ENCODE measurements around the gene PRRT2.

DNA sequence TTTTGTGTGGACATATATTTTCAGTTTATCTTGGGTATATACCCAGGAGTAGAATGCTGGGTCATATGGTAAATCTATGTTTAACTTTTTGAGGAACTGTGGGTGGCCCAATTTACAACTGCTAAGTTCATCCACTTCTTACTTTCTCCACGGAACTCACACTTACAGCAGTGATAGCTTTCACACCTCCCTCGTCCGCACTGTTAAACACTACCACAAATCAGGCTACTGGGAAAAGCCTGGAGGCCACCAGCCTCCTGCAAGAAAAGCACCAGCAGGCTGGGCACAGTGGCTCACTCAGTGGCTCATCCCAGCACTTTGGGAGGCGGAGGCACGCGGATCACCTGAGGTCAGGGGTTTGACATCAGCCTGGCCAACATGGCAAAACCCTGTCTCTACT is 48.7 kb upstream of the PRRT2 start:
- TF ChIP-seq, protein P1, sequence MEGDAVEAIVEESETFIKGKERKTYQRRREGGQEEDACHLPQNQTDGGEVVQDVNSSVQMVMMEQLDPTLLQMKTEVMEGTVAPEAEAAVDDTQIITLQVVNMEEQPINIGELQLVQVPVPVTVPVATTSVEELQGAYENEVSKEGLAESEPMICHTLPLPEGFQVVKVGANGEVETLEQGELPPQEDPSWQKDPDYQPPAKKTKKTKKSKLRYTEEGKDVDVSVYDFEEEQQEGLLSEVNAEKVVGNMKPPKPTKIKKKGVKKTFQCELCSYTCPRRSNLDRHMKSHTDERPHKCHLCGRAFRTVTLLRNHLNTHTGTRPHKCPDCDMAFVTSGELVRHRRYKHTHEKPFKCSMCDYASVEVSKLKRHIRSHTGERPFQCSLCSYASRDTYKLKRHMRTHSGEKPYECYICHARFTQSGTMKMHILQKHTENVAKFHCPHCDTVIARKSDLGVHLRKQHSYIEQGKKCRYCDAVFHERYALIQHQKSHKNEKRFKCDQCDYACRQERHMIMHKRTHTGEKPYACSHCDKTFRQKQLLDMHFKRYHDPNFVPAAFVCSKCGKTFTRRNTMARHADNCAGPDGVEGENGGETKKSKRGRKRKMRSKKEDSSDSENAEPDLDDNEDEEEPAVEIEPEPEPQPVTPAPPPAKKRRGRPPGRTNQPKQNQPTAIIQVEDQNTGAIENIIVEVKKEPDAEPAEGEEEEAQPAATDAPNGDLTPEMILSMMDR (IDR thresholded peaks at IDR 0.05) = no peak
- TF ChIP-seq POLR2AphosphoS5 (IDR thresholded peaks at IDR 0.05) (no peak), EP300 (IDR thresholded peaks at IDR 0.05) (no peak)

All from gastroesophageal sphincter (tissue), 3 donors.